ENCODE measurements around the gene MUSTN1. TPM values are rescaled to one million over a fixed set of nuclear protein-coding genes. Genes with fewer than 3 reads are reported as not detected.

MUSTN1 gene
- total RNA-seq (2.9 TPM), polyA plus RNA-seq (44.5 TPM)

DNA sequence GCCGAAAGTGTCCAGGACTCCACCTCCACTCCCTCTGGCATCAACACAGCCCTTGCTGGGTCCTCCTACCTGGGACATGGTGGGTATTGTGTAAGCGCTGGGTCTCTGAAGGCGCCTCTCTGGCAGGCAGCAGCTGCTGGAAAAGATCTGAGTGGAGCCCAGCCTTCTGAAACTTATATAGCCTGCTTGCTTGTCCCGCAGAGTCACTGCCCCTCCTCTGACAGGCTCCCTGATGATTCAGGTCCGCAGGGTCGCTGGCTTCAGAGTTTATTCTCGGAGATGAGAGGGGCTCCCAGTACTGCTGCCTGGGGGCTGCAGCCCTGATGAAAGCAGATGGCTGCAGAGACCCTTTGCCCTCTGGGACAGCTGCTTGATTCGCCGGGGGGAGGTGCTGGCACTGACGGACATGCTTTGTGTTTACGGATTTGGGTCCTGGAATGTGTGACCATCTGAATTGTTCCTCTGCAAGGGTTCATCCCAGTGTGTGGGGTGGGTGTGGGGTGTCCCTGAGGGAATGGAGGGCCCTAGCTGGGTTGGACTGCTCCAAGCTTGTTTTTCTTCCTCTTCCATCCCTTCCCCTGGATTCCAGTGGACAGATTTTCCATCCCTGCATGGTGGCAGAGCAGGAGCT, at the start of gene MUSTN1:
MUSTN1 (minus strand) TSS at position 149 of the 631 bp plus-strand sequence; CDS start at position 78, 71 bp downstream.
- Histone ChIP-seq H3K4me1 (ENCODE audit: insufficient read depth) (no peaks in the 10 kb centered on the region), H3K27ac (ENCODE audit: low read depth) (no peak within 1 kb of the TSS), H3K36me3 (ENCODE audit: insufficient read depth) (no peaks in the 10 kb centered on the region), H3K4me3 (ENCODE audit: low read depth, low read length) (peak within 1 kb of the TSS; percentile 4)
- no peak for DNase-seq (ENCODE audit: extremely low spot score)
- 27% methylated on average over 11 of the region's 11 CpGs for WGBS

DNA sequence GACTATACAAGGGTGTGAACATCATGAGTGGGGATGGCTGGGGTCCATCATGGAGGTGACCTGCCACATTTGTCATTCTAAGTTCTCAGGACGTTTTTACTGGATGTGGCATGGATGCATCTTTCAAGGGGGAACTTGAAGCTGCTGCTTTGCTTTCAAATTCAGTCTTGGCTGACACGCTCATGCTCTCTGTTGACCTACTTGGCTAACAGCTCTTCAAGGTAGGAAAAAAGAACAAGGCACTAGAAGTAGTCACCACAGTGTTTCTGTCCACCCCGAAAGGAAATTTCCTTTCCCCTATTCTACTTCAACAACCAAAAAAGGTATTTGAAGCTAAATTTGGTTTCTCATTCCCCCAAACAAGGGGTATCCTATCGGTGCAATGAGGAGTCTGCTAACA, 47.6 kb upstream of the MUSTN1 start:
- DNase-seq (ENCODE audit: extremely low spot score): no peak
- 90% methylated on average over 4 of the region's 4 CpGs for WGBS
- Histone ChIP-seq H3K4me1 (ENCODE audit: insufficient read depth) (no peaks in the 10 kb centered on the region), H3K36me3 (ENCODE audit: insufficient read depth) (no peaks in the 10 kb centered on the region), H3K4me3 (ENCODE audit: low read depth, low read length) (no peak overlapping the region), H3K27ac (ENCODE audit: low read depth) (no peak overlapping the region)

DNA sequence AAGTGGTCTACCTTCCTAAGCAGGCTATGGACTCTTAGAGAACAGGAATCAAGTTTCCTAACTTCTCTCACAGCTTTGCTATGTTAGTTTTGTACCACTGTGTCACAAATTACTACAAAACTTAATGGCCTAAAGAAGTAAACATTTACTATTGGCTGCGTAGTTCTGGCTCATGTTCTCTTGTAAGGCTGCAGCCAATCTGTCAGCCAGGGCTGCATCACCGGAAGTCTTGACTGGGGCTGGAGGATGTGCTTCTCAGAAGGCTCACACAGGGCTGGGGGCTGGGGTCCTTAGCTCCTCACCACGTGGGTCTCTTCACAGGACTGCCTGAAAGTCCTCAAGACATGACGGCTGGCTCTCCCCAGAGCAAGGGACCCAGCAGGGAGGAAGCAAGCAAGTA, 47.1 kb upstream of the MUSTN1 start:
- no peak for DNase-seq (ENCODE audit: extremely low spot score)
- no peak overlapping the region for H3K4me3 ChIP-seq (ENCODE audit: low read depth, low read length)
- no peaks in the 10 kb centered on the region for H3K4me1 ChIP-seq (ENCODE audit: insufficient read depth)
- 55% methylated on average over 4 of the region's 4 CpGs for WGBS
- no peak overlapping the region for H3K27ac ChIP-seq (ENCODE audit: low read depth)
- no peaks in the 10 kb centered on the region for H3K36me3 ChIP-seq (ENCODE audit: insufficient read depth)

GRCh38 chr3:52880474-52880873, 45.7 kb upstream of the MUSTN1 start:
- Histone ChIP-seq H3K36me3 (ENCODE audit: insufficient read depth) (no peaks in the 10 kb centered on the region), H3K4me1 (ENCODE audit: insufficient read depth) (no peaks in the 10 kb centered on the region), H3K4me3 (ENCODE audit: low read depth, low read length) (no peak overlapping the region), H3K27ac (ENCODE audit: low read depth) (no peak overlapping the region)
- DNase-seq (ENCODE audit: extremely low spot score): no peak
- 92% methylated on average over 3 of the region's 3 CpGs for WGBS

DNA sequence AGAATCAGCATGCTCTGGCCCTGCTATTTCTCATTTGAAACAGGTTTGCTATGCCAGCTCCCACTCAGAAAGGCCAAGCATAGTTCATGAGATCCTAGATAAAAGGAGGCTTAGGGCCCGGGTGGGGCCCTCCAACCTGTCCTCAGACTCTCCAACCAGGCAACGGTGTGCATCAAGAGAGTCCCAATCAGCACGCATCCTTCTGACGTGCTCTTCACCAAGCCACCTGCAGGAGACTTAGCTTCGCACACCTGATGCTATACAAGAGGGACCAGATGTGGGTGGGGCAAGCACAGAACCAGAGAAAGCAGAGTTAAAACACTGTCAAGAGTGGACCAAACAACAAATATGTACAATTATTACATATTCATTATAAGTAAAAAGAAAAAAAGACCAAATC, 45.2 kb upstream of the MUSTN1 start:
- Histone ChIP-seq H3K4me1 (ENCODE audit: insufficient read depth) (no peaks in the 10 kb centered on the region), H3K4me3 (ENCODE audit: low read depth, low read length) (no peak overlapping the region), H3K27ac (ENCODE audit: low read depth) (no peak overlapping the region), H3K36me3 (ENCODE audit: insufficient read depth) (no peaks in the 10 kb centered on the region)
- 92% methylated on average over 5 of the region's 5 CpGs for WGBS
- DNase-seq (ENCODE audit: extremely low spot score): no peak

DNA sequence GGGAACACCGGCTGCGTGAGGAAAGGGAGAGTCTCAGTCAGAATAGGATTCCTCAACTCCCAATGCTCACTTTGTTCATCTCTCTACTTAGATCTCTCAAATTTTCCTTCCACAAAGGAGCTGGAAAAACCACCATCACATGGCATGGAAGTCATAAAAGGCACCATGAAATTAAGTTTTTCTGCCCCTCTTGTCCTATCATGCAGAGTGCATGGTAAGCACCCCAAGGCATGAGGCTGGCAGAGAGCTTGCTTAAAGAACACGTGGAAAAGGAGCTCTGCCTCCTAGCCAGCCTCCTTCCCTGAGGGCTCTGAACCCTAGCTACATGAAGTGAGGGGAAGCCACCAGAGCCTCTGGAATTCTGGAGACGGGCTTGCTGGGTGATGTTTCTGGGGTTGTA, 44.8 kb upstream of the MUSTN1 start:
- Histone ChIP-seq H3K4me3 (ENCODE audit: low read depth, low read length) (no peak overlapping the region), H3K36me3 (ENCODE audit: insufficient read depth) (no peaks in the 10 kb centered on the region), H3K4me1 (ENCODE audit: insufficient read depth) (no peaks in the 10 kb centered on the region), H3K27ac (ENCODE audit: low read depth) (no peak overlapping the region)
- DNase-seq (ENCODE audit: extremely low spot score): no peak
- WGBS: 91% methylated on average over 4 of the region's 4 CpGs

GRCh38 chr3:52879090-52879489, 44.3 kb upstream of the MUSTN1 start:
- H3K36me3 ChIP-seq (ENCODE audit: insufficient read depth): no peaks in the 10 kb centered on the region
- 94% methylated on average over 4 of the region's 4 CpGs for WGBS
- H3K4me1 ChIP-seq (ENCODE audit: insufficient read depth): no peaks in the 10 kb centered on the region
- DNase-seq (ENCODE audit: extremely low spot score): no peak
- H3K27ac ChIP-seq (ENCODE audit: low read depth): no peak overlapping the region
- no peak overlapping the region for H3K4me3 ChIP-seq (ENCODE audit: low read depth, low read length)

DNA sequence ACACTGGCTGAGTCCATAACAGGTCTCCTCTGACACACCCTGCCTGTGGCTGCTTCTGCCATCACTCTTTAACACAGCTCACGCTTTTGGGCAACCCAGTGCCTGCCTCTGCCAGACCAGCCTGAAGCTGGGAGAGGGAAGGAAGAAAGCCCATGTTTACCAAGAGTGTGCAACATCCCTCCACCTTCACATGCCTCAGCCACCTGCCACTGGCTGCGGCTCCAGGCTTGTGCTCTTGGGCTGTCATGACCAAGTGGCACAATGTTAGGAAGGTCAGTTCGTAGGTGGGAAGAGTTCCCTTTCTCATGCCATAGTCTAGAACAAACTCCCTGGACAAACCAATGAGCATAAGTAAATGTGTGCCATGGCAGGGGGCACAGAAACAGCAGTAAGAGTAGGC, 42.3 kb upstream of the MUSTN1 start:
- Histone ChIP-seq H3K4me1 (ENCODE audit: insufficient read depth) (no peaks in the 10 kb centered on the region), H3K27ac (ENCODE audit: low read depth) (no peak overlapping the region), H3K36me3 (ENCODE audit: insufficient read depth) (no peaks in the 10 kb centered on the region), H3K4me3 (ENCODE audit: low read depth, low read length) (no peak overlapping the region)
- no peak for DNase-seq (ENCODE audit: extremely low spot score)
- 98% methylated on average over 3 of the region's 3 CpGs for WGBS

- H3K4me1 ChIP-seq (ENCODE audit: insufficient read depth): no peaks in the 10 kb centered on the region
- WGBS: 88% methylated on average over 9 of the region's 9 CpGs
- DNase-seq (ENCODE audit: extremely low spot score): no peak
- H3K36me3 ChIP-seq (ENCODE audit: insufficient read depth): no peaks in the 10 kb centered on the region
- no peak overlapping the region for H3K27ac ChIP-seq (ENCODE audit: low read depth)
- H3K4me3 ChIP-seq (ENCODE audit: low read depth, low read length): no peak overlapping the region
Observed at GRCh38 chr3:52874864-52875587, 40.2 kb upstream of the MUSTN1 start.

- no peaks in the 10 kb centered on the region for H3K36me3 ChIP-seq (ENCODE audit: insufficient read depth)
- no peaks in the 10 kb centered on the region for H3K4me1 ChIP-seq (ENCODE audit: insufficient read depth)
- no peak for DNase-seq (ENCODE audit: extremely low spot score)
- WGBS: 77% methylated on average over 5 of the region's 5 CpGs
- H3K27ac ChIP-seq (ENCODE audit: low read depth): no peak overlapping the region
- H3K4me3 ChIP-seq (ENCODE audit: low read depth, low read length): no peak overlapping the region
Observed at GRCh38 chr3:52874160-52874701, 39.4 kb upstream of the MUSTN1 start.

DNA sequence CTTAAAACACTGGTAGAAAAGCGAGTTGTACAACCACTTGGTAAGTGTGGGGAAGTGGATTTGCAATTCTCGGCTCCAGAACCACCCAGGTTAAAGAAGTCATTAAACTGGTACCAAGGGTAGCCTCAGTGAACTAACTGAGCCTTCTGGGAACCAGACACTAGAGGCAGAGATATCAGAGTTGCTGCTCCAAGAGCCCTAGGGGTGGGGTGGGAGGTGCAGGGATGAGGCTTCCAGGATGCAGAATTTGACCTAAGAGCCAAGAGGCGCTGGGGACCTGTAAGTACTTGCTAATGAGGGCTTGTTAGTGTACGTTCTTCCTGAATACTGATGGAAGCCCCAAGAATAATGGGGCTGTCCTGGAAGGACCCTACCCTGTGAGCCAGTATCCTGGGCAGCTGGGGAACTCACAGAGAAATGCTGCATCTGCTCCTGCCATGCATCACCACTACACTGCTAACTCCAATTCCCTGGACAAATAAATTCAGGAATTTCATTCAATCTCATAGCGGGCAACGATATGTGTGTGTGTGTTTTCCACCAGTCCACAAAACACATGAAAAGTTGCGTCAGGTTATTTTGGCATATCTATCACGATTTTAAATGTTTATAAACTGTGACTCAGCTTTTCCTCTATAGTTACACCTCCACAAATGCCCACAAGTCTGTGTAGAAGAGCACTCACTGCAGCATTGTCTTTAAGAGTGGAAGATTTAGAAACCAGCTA, 38.8 kb upstream of the MUSTN1 start:
- Histone ChIP-seq H3K27ac (ENCODE audit: low read depth) (no peak overlapping the region), H3K4me3 (ENCODE audit: low read depth, low read length) (no peak overlapping the region), H3K36me3 (ENCODE audit: insufficient read depth) (no peaks in the 10 kb centered on the region), H3K4me1 (ENCODE audit: insufficient read depth) (no peaks in the 10 kb centered on the region)
- no peak for DNase-seq (ENCODE audit: extremely low spot score)
- WGBS: 76% methylated on average over 8 of the region's 8 CpGs

GRCh38 chr3:52872245-52872644, 37.4 kb upstream of the MUSTN1 start:
- H3K36me3 ChIP-seq (ENCODE audit: insufficient read depth): no peaks in the 10 kb centered on the region
- no peaks in the 10 kb centered on the region for H3K4me1 ChIP-seq (ENCODE audit: insufficient read depth)
- 80% methylated on average over 3 of the region's 3 CpGs for WGBS
- no peak overlapping the region for H3K4me3 ChIP-seq (ENCODE audit: low read depth, low read length)
- no peak for DNase-seq (ENCODE audit: extremely low spot score)
- no peak overlapping the region for H3K27ac ChIP-seq (ENCODE audit: low read depth)

GRCh38 chr3:52871761-52872160, 36.9 kb upstream of the MUSTN1 start:
- DNase-seq (ENCODE audit: extremely low spot score): no peak
- no peaks in the 10 kb centered on the region for H3K4me1 ChIP-seq (ENCODE audit: insufficient read depth)
- H3K36me3 ChIP-seq (ENCODE audit: insufficient read depth): no peaks in the 10 kb centered on the region
- H3K4me3 ChIP-seq (ENCODE audit: low read depth, low read length): no peak overlapping the region
- H3K27ac ChIP-seq (ENCODE audit: low read depth): no peak overlapping the region
- 76% methylated on average over 9 of the region's 9 CpGs for WGBS

DNA sequence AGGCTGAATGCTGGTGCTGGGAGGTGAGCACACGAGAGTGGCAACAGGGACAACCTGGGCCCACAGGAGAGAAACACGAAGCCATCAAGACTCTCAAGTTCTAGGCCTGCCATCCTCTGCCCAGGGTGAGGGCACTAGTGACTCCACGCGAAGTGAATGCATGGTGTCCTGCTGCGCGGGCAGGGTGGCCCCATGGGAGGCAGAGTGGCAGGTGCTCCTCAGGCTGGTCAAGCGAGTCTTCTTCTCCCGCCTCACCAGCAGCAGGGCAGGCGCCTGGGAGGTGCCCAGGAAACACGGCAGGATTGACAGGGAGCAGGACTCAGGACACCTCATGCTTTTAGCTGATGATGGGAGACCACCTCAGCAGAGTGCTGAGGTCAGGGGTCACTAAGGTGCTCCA, 35.7 kb upstream of the MUSTN1 start:
- DNase-seq (ENCODE audit: extremely low spot score): no peak
- no peak overlapping the region for H3K4me3 ChIP-seq (ENCODE audit: low read depth, low read length)
- no peak overlapping the region for H3K27ac ChIP-seq (ENCODE audit: low read depth)
- 96% methylated on average over 10 of the region's 10 CpGs for WGBS
- H3K36me3 ChIP-seq (ENCODE audit: insufficient read depth): no peaks in the 10 kb centered on the region
- H3K4me1 ChIP-seq (ENCODE audit: insufficient read depth): no peaks in the 10 kb centered on the region
